K562 (cell line): ENCODE measurements around the gene LTO1. TPM values are rescaled to one million over a fixed set of nuclear protein-coding genes. Genes with fewer than 3 reads are reported as not detected.
A peak's percentile ranks its signal among the peaks of the same experiment; 100 is the strongest.

Source experiments
- AFF4 ChIP-seq: sonication (generic); formaldehyde crosslinking; IDR thresholded peaks from 2 replicates; pipeline ENCODE4 v1.8.0; 2023; ENCODE audit warnings: mild to moderate bottlenecking, missing genetic modification reagents
- DIDO1 ChIP-seq: fragments of 450-650 bp; IDR thresholded peaks from 2 replicates; pipeline ENCODE4 v1.6.1; 2016; ENCODE audit warnings: low read depth, missing biosample characterization, missing genetic modification characterization
- PHB2 ChIP-seq: fragments of 450-650 bp; IDR thresholded peaks from 2 replicates; pipeline ENCODE4 v1.6.1; 2017; ENCODE audit warnings: low read depth
- RBM39 ChIP-seq: fragments of 200-400 bp; formaldehyde crosslinking; optimal IDR thresholded peaks from 2 replicates; pipeline ENCODE3; 2018; ENCODE audit warnings: low read depth, low read length
- TARDBP ChIP-seq: fragments of 450-650 bp; IDR thresholded peaks from 2 replicates; pipeline ENCODE4 v1.6.1; 2016
- THAP7 ChIP-seq: fragments of 250-450 bp; sonication (Bioruptor Pico); IDR thresholded peaks from 2 replicates; pipeline ENCODE4 v1.5.0; 2021
- ZBTB7A ChIP-seq: IDR thresholded peaks from 2 replicates; pipeline ENCODE4 v1.6.1; 2011; ENCODE audit warnings: low read depth, mild to moderate bottlenecking, low read length, moderate library complexity, borderline replicate concordance; ENCODE audit not compliant: control insufficient read depth
- ZNF253 ChIP-seq: fragments of 250-450 bp; sonication (Bioruptor Pico); conservative IDR thresholded peaks from 2 replicates; pipeline ENCODE4 v1.6.1; 2021; ENCODE audit warnings: mild to moderate bottlenecking
- polyA plus RNA-seq, 8 experiments: library from polyadenylated mRNA; depleted of rRNA in 4 of 8; stranded (reverse) in 5 of 8; unstranded in 3 of 8; fragments of >200 nt; fragmentation: Nextera tagmentation in 2 of 8; fragmentation: Illumina TruSeq in 1 of 8; extraction: Ambion mirVana in 2 of 8; extraction: Trizol in 1 of 8; gene quantifications; 2 replicates each; pipeline versions ENCODE4 v1.2.1 to v1.2.3, GENCODE V29; 2011 to 2014; ENCODE audit warnings: inconsistent platforms in 1 of 8, missing spikeins in 1 of 8
- total RNA-seq, 7 experiments: library from RNA; depleted of rRNA in 6 of 7; stranded (reverse); fragments of >200 nt in 6 of 7; fragmentation: Illumina TruSeq in 2 of 7; extraction: Trizol in 2 of 7; gene quantifications; 2 replicates each; pipeline versions ENCODE4 v1.2.1 to v1.2.3, GENCODE V29; 2011 to 2021; ENCODE audit warnings: low replicate concordance in 1 of 7
- TF ChIP-seq, protein P1 (sequence below): IDR thresholded peaks from 2 replicates; pipeline ENCODE4 v1.6.1; 2011; ENCODE audit warnings: borderline replicate concordance, low read depth, mild to moderate bottlenecking, moderate library complexity, low read length; ENCODE audit not compliant: insufficient read depth, poor library complexity, severe bottlenecking
- TF ChIP-seq, protein P2 (sequence below): fragments of 450-650 bp; IDR thresholded peaks from 2 replicates; pipeline ENCODE4 v1.6.1; 2018; ENCODE audit warnings: mild to moderate bottlenecking, low read depth; ENCODE audit not compliant: partially characterized antibody

Gene LTO1
- total and polyA plus RNA-seq, 9 of the 15 experiments (the other 6 are each of a cell fraction or from before 2014, with no cell fraction given), result 2.6 to 43.4 (median 19.1) TPM

GRCh38 chr11:69704508-69705253, 29.5 kb upstream of the LTO1 start (continued):
- TF ChIP-seq ZNF253 (CRISPR knock-in tag) (no peak), TARDBP (no peak), AFF4 (CRISPR knock-in tag) (no peak), RBM39 (no peak), THAP7 (CRISPR knock-in tag) (no peak), PHB2 (no peak), ZBTB7A (peak; percentile 48; the same call in 1 of the 2 replicates), DIDO1 (tag) (no peak)
- TF ChIP-seq, protein P1, sequence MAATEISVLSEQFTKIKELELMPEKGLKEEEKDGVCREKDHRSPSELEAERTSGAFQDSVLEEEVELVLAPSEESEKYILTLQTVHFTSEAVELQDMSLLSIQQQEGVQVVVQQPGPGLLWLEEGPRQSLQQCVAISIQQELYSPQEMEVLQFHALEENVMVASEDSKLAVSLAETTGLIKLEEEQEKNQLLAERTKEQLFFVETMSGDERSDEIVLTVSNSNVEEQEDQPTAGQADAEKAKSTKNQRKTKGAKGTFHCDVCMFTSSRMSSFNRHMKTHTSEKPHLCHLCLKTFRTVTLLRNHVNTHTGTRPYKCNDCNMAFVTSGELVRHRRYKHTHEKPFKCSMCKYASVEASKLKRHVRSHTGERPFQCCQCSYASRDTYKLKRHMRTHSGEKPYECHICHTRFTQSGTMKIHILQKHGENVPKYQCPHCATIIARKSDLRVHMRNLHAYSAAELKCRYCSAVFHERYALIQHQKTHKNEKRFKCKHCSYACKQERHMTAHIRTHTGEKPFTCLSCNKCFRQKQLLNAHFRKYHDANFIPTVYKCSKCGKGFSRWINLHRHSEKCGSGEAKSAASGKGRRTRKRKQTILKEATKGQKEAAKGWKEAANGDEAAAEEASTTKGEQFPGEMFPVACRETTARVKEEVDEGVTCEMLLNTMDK, result peak; percentile 30
- TF ChIP-seq, protein P2, sequence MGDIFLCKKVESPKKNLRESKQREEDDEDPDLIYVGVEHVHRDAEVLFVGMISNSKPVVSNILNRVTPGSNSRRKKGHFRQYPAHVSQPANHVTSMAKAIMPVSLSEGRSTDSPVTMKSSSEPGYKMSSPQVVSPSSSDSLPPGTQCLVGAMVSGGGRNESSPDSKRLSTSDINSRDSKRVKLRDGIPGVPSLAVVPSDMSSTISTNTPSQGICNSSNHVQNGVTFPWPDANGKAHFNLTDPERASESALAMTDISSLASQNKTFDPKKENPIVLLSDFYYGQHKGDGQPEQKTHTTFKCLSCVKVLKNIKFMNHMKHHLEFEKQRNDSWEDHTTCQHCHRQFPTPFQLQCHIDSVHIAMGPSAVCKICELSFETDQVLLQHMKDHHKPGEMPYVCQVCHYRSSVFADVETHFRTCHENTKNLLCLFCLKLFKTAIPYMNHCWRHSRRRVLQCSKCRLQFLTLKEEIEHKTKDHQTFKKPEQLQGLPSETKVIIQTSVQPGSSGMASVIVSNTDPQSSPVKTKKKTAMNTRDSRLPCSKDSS, result no peak
- TF ChIP-seq, all 486 proteins: peak for 8
